ENCODE data around the gene AVL9. TPM values are rescaled to one million over a fixed set of nuclear protein-coding genes. Genes with fewer than 3 reads are reported as not detected.

Gene AVL9
- total and polyA plus RNA-seq, 7 donors: 15.6 to 35.1 (median 21.6) TPM

GRCh38 chr7:32586291-32587221 is 91.3 kb downstream of the AVL9 start:
- Histone ChIP-seq H3K4me1 (peaks cover 0 to 19% (median 18%) of the 10 kb centered on the region in 4 donors), H3K4me3 (no peak overlapping the region), H3K36me3 (peaks cover 18 to 70% (median 20%) of the 10 kb centered on the region in 4 donors), H3K9me3 (no peaks in the 10 kb centered on the region), H3K27me3 (no peaks in the 10 kb centered on the region), H3K27ac (peak overlapping the region in 3 of 4 donors; percentile 51 to 66 (median 56))
- 61 to 62% methylated on average over 5 of the region's 5 CpGs for WGBS, 2 donors
- no peak for DNase-seq
- TF ChIP-seq POLR2A (IDR thresholded peaks at IDR 0.05) (no peak), POLR2AphosphoS5 (IDR thresholded peaks at IDR 0.05) (no peak), EP300 (IDR thresholded peaks at IDR 0.05) (no peak)
- TF ChIP-seq, protein P1, sequence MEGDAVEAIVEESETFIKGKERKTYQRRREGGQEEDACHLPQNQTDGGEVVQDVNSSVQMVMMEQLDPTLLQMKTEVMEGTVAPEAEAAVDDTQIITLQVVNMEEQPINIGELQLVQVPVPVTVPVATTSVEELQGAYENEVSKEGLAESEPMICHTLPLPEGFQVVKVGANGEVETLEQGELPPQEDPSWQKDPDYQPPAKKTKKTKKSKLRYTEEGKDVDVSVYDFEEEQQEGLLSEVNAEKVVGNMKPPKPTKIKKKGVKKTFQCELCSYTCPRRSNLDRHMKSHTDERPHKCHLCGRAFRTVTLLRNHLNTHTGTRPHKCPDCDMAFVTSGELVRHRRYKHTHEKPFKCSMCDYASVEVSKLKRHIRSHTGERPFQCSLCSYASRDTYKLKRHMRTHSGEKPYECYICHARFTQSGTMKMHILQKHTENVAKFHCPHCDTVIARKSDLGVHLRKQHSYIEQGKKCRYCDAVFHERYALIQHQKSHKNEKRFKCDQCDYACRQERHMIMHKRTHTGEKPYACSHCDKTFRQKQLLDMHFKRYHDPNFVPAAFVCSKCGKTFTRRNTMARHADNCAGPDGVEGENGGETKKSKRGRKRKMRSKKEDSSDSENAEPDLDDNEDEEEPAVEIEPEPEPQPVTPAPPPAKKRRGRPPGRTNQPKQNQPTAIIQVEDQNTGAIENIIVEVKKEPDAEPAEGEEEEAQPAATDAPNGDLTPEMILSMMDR (IDR thresholded peaks at IDR 0.05): no peak
- intact Hi-C loops (cut with DNase I): loop anchor here (10.0 kb wide), 1 partner anchor 92 kb away; the partner anchor contains the start of genes AVL9 and LSM5

GRCh38 chr7:32587411-32587948 is 92.2 kb downstream of the AVL9 start:
- Histone ChIP-seq H3K27ac (peak overlapping the region in 3 of 4 donors; percentile 51 to 66 (median 56)), H3K4me3 (no peak overlapping the region), H3K4me1 (peaks cover 0 to 19% (median 18%) of the 10 kb centered on the region in 4 donors), H3K27me3 (no peaks in the 10 kb centered on the region), H3K9me3 (no peaks in the 10 kb centered on the region), H3K36me3 (peaks cover 13 to 61% (median 16%) of the 10 kb centered on the region in 4 donors)
- no peak for DNase-seq
- WGBS, 2 donors: 67 to 70% methylated on average over 9 of the region's 9 CpGs
- intact Hi-C loops (cut with DNase I): loop anchor here (10.0 kb wide), 1 partner anchor 93 kb away; the partner anchor contains the start of genes AVL9 and LSM5
- TF ChIP-seq, protein P1 (IDR thresholded peaks at IDR 0.05): no peak
- no peak for TF ChIP-seq EP300 (IDR thresholded peaks at IDR 0.05)
- peak in 2 of 4 donors; percentile 6 to 10 for TF ChIP-seq POLR2AphosphoS5 (IDR thresholded peaks at IDR 0.05)
- TF ChIP-seq POLR2A (IDR thresholded peaks at IDR 0.05): no peak

DNA sequence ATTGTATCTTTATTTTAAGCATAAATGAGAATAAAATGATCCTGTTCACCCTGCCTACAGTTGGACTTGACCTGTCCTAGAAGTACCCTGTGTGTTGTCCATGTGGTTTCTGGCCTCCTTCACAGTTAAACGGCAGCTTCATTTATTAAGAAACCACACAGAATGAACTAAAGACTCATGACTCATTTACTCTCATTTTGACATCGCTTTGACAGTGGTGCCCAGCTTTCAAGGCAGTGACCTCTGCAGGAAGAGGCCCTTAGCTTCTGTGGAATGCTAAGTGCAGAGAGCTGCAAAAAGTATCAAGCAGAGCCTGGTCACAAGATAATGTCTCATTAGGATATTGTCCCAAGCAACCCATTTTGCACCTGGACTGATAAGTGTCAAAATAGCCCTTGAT is 93.4 kb downstream of the AVL9 start:
- Histone ChIP-seq H3K27me3 (no peaks in the 10 kb centered on the region), H3K9me3 (no peaks in the 10 kb centered on the region), H3K27ac (no peak overlapping the region), H3K4me3 (no peak overlapping the region), H3K4me1 (peaks cover 0 to 19% (median 18%) of the 10 kb centered on the region in 4 donors), H3K36me3 (peaks cover 3 to 49% (median 7%) of the 10 kb centered on the region in 4 donors)
- WGBS, 2 donors: 53 to 60% methylated on average over 2 of the region's 2 CpGs
- no peak for DNase-seq
- TF ChIP-seq POLR2AphosphoS5 (IDR thresholded peaks at IDR 0.05) (no peak), EP300 (IDR thresholded peaks at IDR 0.05) (no peak), POLR2A (IDR thresholded peaks at IDR 0.05) (no peak)
- TF ChIP-seq, protein P1 (IDR thresholded peaks at IDR 0.05): no peak
- intact Hi-C loops (cut with DNase I): loop anchor here (10.0 kb wide), 1 partner anchor 94 kb away; the partner anchor contains the start of genes AVL9 and LSM5

DNA sequence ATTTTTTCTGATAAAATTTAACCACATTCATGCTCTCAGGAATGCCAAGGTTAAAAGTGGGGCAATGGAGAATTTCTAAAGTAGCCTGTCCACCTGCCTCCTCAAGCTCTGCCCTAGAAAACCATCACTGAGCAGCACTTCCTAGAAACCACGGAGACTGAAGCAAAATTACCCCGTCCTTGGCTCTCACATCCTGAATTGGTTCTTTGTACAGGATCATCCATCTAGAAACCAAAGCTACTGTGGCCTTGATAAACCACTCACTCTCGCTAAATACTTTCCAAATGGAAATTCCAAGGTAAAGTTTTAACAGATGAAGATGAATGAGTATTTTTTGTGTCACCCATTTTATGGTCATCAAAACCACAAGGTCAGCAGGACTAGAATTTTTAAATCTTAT is 96.6 kb downstream of the AVL9 start:
- intact Hi-C loops (cut with DNase I): no loop called here
- 86 to 89% methylated on average over 3 of the region's 3 CpGs for WGBS, 2 donors
- TF ChIP-seq POLR2AphosphoS5 (IDR thresholded peaks at IDR 0.05) (no peak), EP300 (IDR thresholded peaks at IDR 0.05) (no peak), POLR2A (IDR thresholded peaks at IDR 0.05) (no peak)
- TF ChIP-seq, protein P1 (IDR thresholded peaks at IDR 0.05): no peak
- Histone ChIP-seq H3K36me3 (peaks cover 0 to 16% (median 0%) of the 10 kb centered on the region in 4 donors), H3K9me3 (no peaks in the 10 kb centered on the region), H3K4me1 (peaks cover 0 to 12% (median 10%) of the 10 kb centered on the region in 4 donors), H3K4me3 (no peak overlapping the region), H3K27me3 (no peaks in the 10 kb centered on the region), H3K27ac (no peak overlapping the region)
- DNase-seq: no peak

Data from sigmoid colon (tissue), 7 donors.